Bone marrow (tissue), 2 donors: ENCODE data around the gene WDR77.

ENCODE experiments used
- DNase-seq, 2 donors: peaks; one replicate each; lab custom pipeline; 2025; lab: John Stamatoyannopoulos, UW

WDR77 gene

DNA sequence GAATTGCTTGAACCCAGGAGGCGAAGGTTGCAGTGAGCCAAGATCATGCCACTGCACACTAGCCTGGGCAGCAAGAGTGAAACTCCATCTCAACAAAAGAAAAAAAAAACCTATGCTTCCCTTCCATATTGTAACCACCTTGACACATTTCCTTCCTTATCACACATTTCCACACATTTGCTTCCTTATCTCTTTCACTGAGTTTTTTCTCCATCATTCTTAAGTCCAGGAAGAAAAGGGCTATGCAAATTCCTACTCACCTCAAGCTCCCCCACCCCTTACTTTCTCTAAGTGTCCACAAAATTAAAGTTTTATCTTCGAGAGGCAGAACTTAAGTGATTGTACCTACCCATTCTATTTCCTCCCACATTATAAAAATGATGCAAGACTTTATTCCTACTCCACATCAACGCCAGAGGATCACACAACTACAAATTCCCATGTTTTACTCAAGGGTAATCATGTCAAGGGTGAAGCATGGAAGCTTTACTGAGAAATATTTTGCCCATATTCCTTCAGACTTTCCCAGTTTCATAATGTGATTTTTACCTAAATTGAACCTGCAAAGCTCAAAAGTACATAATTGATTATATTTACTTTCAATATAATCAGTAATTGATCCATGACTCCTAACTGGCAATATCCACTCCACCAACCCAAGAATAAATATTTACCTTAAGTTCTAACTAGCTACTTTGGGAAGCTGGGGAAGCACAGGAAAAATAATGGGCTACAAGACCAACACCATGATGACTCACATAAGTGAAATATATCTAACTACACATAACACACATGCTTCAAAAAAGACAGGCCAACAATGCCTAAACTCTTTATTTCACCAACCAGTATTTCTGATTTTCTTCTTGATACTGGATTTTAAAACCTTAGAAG is 9.3 kb downstream of the WDR77 start:
- DNase-seq = no peak

- no peak for DNase-seq
Measured at GRCh38 chr1:111436726-111437125, 12.3 kb downstream of the WDR77 start.

- DNase-seq = no peak
Measured at GRCh38 chr1:111424281-111424680, 24.8 kb downstream of the WDR77 start.

- no peak for DNase-seq
Measured at GRCh38 chr1:111422546-111423391, 26.3 kb downstream of the WDR77 start.

GRCh38 chr1:111420377-111420776 is 28.7 kb downstream of the WDR77 start:
- DNase-seq = no peak

GRCh38 chr1:111419037-111419436 is 30.0 kb downstream of the WDR77 start:
- no peak for DNase-seq

- DNase-seq = no peak
Measured at GRCh38 chr1:111417755-111418154, 31.3 kb downstream of the WDR77 start.

- DNase-seq = no peak
Measured at GRCh38 chr1:111415461-111415860, 33.6 kb downstream of the WDR77 start.

DNA sequence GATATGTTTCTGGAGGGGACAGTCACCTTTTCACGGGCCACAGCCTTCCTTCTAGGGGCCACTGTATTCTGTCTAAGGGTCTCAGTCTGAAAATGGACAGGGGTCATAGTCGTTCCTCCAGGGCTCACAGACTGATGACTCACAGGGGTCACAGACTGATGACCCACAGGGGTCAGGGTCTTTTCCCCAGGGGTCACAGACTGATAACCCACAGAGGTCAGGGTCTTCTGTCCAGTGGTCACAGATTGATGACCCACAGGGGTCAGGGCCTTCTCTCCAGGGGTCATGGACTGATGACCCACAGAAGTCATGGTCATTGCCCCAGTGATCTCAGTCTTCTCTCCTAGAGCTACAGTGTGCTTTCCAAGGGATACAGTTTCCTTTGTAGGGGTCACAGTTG is 34.3 kb downstream of the WDR77 start:
- no peak for DNase-seq

GRCh38 chr1:111412839-111413238 is 36.2 kb downstream of the WDR77 start:
- DNase-seq = no peak

GRCh38 chr1:111407301-111407700 is 41.8 kb downstream of the WDR77 start:
- DNase-seq = no peak

- no peak for DNase-seq
Measured at GRCh38 chr1:111406321-111406768, 42.7 kb downstream of the WDR77 start.

DNA sequence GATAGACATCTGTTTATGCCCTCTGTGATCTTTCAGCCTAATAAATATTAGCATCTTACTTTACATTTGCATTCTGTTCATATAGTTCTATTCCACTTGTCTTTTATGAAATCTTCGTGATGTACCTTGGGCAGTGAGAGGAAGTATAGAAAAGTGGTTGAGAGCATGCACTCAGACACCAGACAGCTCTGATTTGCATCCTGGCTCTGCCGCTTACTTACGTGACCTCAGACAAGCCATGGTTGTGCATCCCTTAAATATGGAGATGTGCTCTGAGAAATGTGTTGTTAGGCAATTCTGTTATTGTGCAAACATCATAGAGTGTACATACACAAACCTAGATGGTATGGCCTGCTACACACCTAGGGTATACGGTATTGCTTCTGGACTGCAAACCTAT is 44.5 kb downstream of the WDR77 start:
- DNase-seq = no peak

GRCh38 chr1:111402083-111402482 is 47.0 kb downstream of the WDR77 start:
- DNase-seq = no peak

DNA sequence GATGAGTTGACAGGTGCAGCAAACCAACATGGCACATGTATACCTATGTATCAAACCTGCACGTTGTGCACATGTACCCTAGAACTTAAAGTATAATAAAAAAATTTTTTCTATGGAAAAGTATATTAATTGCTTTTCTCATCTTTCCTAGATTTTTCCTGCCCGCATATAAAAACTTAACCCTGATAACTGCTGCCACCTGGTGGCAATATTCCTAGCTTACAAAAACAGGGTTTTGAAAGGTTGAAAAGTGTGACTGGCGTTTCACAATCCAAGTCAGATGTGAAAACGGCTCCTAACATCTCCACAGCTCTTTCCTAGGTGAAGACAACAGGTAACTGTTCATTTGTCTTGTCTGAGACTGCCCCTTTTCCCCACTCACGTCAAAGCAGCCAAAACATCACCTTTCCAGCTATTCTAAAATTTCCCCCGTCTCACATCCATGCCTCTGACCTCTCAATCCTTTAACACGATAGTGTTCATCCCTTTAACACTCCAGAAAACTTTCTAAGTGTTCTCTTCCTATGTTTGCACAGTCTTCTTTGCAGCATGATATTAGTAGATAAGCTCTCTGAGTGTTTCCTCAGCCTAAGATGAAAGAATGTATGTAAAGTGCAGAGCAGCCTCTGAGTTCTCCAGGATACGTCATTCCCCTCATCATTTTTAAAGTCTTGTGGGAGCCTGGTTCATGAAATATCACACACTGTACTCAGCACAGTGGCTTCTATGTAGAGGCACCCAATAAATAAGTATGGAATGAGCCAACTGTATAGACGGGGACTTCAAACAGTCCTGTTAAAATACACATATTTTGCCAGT is 49.1 kb downstream of the WDR77 start:
- DNase-seq = no peak

- DNase-seq = no peak
Measured at GRCh38 chr1:111392460-111392945, 56.6 kb downstream of the WDR77 start.

GRCh38 chr1:111392042-111392441 is 57.0 kb downstream of the WDR77 start:
- no peak for DNase-seq
